MM.1S (cell line): Measurements from ENCODE around the gene SIM1.

ENCODE experiments used
- DNase-seq: peaks from one replicate; pipeline ENCODE4 v3.0.0-alpha.2; 2015
- H2AFZ ChIP-seq: fragments of 300-600 bp; sonication (generic); 2 replicates; pipeline ENCODE4 v1.6.0; 2016; ENCODE audit warnings: antibody characterized with exemption, low read length
- H3F3A ChIP-seq: fragments of 300-600 bp; sonication (generic); 2 replicates; pipeline ENCODE4 v1.6.1; 2016; ENCODE audit warnings: mild to moderate bottlenecking, antibody characterized with exemption, low read length, moderate library complexity, mixed read lengths; ENCODE audit not compliant: insufficient read depth
- H3K27ac ChIP-seq: fragments of 300-600 bp; sonication (generic); 2 replicates; pipeline ENCODE4 v1.5.1; 2016; ENCODE audit warnings: mild to moderate bottlenecking, low read length
- H3K27me3 ChIP-seq: fragments of 300-600 bp; sonication (generic); replicated peaks from 2 replicates; pipeline ENCODE4 v1.6.0; 2016; ENCODE audit warnings: low read length; ENCODE audit not compliant: insufficient read depth
- H3K36me3 ChIP-seq: fragments of 300-600 bp; sonication (generic); replicated peaks from 2 replicates; pipeline ENCODE4 v1.6.1; 2016; ENCODE audit warnings: mild to moderate bottlenecking, low read length, mixed read lengths; ENCODE audit not compliant: insufficient read depth
- H3K4me1 ChIP-seq: fragments of 300-600 bp; sonication (generic); 2 replicates; pipeline ENCODE4 v1.6.1; 2016; ENCODE audit warnings: low read length, mixed read lengths
- H3K4me2 ChIP-seq: fragments of 300-600 bp; sonication (generic); 2 replicates; pipeline ENCODE4 v1.6.0; 2016; ENCODE audit warnings: low read depth, low read length
- H3K4me3 ChIP-seq: fragments of 300-600 bp; sonication (generic); 2 replicates; pipeline ENCODE4 v1.5.1; 2016; ENCODE audit warnings: low read length, mixed read lengths
- H3K79me2 ChIP-seq: fragments of 300-600 bp; sonication (generic); 2 replicates; pipeline ENCODE4 v1.6.1; 2016; ENCODE audit warnings: mixed run types, low read length, mixed read lengths
- H3K9ac ChIP-seq: fragments of 300-600 bp; sonication (generic); 2 replicates; pipeline ENCODE4 v1.6.1; 2016; ENCODE audit warnings: low read length, mixed read lengths
- H3K9me2 ChIP-seq: fragments of 300-600 bp; sonication (generic); replicated peaks from 2 replicates; pipeline ENCODE4 v1.6.1; 2016; ENCODE audit warnings: mild to moderate bottlenecking, low read length, mixed read lengths; ENCODE audit not compliant: insufficient read depth
- H3K9me3 ChIP-seq: fragments of 300-600 bp; sonication (generic); replicated peaks from 2 replicates; pipeline ENCODE4 v1.6.1; 2016; ENCODE audit warnings: mild to moderate bottlenecking, low read length, mixed read lengths; ENCODE audit not compliant: insufficient read depth
- H4K20me1 ChIP-seq: fragments of 300-600 bp; sonication (generic); 2 replicates; pipeline ENCODE4 v1.6.1; 2016; ENCODE audit warnings: mild to moderate bottlenecking, low read length, moderate library complexity, mixed read lengths; ENCODE audit not compliant: insufficient read depth
- CTCF ChIP-seq: fragments of 300-600 bp; sonication (generic); IDR thresholded peaks from 2 replicates; pipeline ENCODE4 v1.5.1; 2016; ENCODE audit warnings: antibody characterized with exemption, low read length, mixed read lengths
- EZH2 ChIP-seq: fragments of 300-600 bp; sonication (generic); optimal IDR thresholded peaks from 2 replicates; pipeline ENCODE3; 2017; ENCODE audit warnings: low read depth, mild to moderate bottlenecking, antibody characterized with exemption, low read length, mixed read lengths
- EZH2phosphoT487 ChIP-seq: fragments of 300-600 bp; sonication (generic); IDR thresholded peaks from 2 replicates; pipeline ENCODE4 v1.6.1; 2018; ENCODE audit warnings: antibody characterized with exemption, low read length

SIM1 gene

GRCh38 chr6:100432136-100432535 lies 32.6 kb downstream of the SIM1 start:
- H3K9ac ChIP-seq, result no peak overlapping the region
- DNase-seq, result no peak
- H3F3A ChIP-seq, result no peaks in the 10 kb centered on the region
- H2AFZ ChIP-seq, result no peak overlapping the region
- H3K9me3 ChIP-seq, result no peaks in the 10 kb centered on the region
- no peaks in the 10 kb centered on the region for H3K9me2 ChIP-seq
- no peaks in the 10 kb centered on the region for H3K36me3 ChIP-seq
- TF ChIP-seq EZH2phosphoT487 (no peak), EZH2 (no peak), CTCF (no peak)
- H3K4me1 ChIP-seq, result no peaks in the 10 kb centered on the region
- H4K20me1 ChIP-seq, result no peaks in the 10 kb centered on the region
- no peaks in the 10 kb centered on the region for H3K79me2 ChIP-seq
- H3K4me3 ChIP-seq, result no peak overlapping the region
- no peak overlapping the region for H3K27ac ChIP-seq
- no peak overlapping the region for H3K4me2 ChIP-seq
- no peaks in the 10 kb centered on the region for H3K27me3 ChIP-seq

GRCh38 chr6:100430962-100431361 lies 33.8 kb downstream of the SIM1 start:
- DNase-seq, result no peak
- TF ChIP-seq CTCF (no peak), EZH2phosphoT487 (no peak), EZH2 (no peak)
- no peaks in the 10 kb centered on the region for H3K27me3 ChIP-seq
- H3K9me2 ChIP-seq, result no peaks in the 10 kb centered on the region
- no peaks in the 10 kb centered on the region for H3K4me1 ChIP-seq
- no peaks in the 10 kb centered on the region for H3K9me3 ChIP-seq
- no peak overlapping the region for H3K27ac ChIP-seq
- H3K9ac ChIP-seq, result no peak overlapping the region
- no peak overlapping the region for H3K4me3 ChIP-seq
- no peaks in the 10 kb centered on the region for H4K20me1 ChIP-seq
- no peak overlapping the region for H2AFZ ChIP-seq
- H3K79me2 ChIP-seq, result no peaks in the 10 kb centered on the region
- H3K4me2 ChIP-seq, result no peak overlapping the region
- no peaks in the 10 kb centered on the region for H3K36me3 ChIP-seq
- no peaks in the 10 kb centered on the region for H3F3A ChIP-seq

- no peak overlapping the region for H3K27ac ChIP-seq
- no peak overlapping the region for H3K9ac ChIP-seq
- H3K4me3 ChIP-seq, result no peak overlapping the region
- TF ChIP-seq CTCF, result no peak
- no peak for TF ChIP-seq EZH2phosphoT487
- TF ChIP-seq EZH2, result no peak
- no peaks in the 10 kb centered on the region for H3K9me2 ChIP-seq
- no peaks in the 10 kb centered on the region for H3K27me3 ChIP-seq
- no peaks in the 10 kb centered on the region for H3K9me3 ChIP-seq
- H4K20me1 ChIP-seq, result no peaks in the 10 kb centered on the region
- H3K79me2 ChIP-seq, result no peaks in the 10 kb centered on the region
- no peak overlapping the region for H2AFZ ChIP-seq
- H3F3A ChIP-seq, result no peaks in the 10 kb centered on the region
- no peaks in the 10 kb centered on the region for H3K4me1 ChIP-seq
- no peak overlapping the region for H3K4me2 ChIP-seq
- no peaks in the 10 kb centered on the region for H3K36me3 ChIP-seq
- no peak for DNase-seq
Observed at GRCh38 chr6:100427452-100427851, 37.3 kb downstream of the SIM1 start.
